Chondrocyte (in vitro differentiated cells): ENCODE measurements around the gene LTBP4. TPM values are rescaled to one million over a fixed set of nuclear protein-coding genes. Genes with fewer than 3 reads are reported as not detected.

Experiments
- DNase-seq: peaks from one replicate; pipeline ENCODE4 v3.0.0; 2021; ENCODE audit warnings: mixed read lengths, low spot score
- H3K27ac Mint-ChIP-seq: one replicate; pipeline ENCODE4 v1.8.0; 2021; ENCODE audit warnings: mild to moderate bottlenecking, moderate library complexity, mixed read lengths; ENCODE audit not compliant: unreplicated experiment
- H3K27me3 Mint-ChIP-seq: 2 replicates; pipeline ENCODE4 v1.8.0; 2021; ENCODE audit warnings: low read depth, mixed read lengths
- H3K36me3 Mint-ChIP-seq: 2 replicates; pipeline ENCODE4 v1.8.0; 2021; ENCODE audit warnings: low read depth, mixed read lengths
- H3K4me1 Mint-ChIP-seq: 2 replicates; pipeline ENCODE4 v1.8.0; 2021; ENCODE audit warnings: low read depth, mild to moderate bottlenecking, mixed read lengths
- H3K4me3 Mint-ChIP-seq: one replicate; pipeline ENCODE4 v1.8.0; 2021; ENCODE audit warnings: mild to moderate bottlenecking, moderate library complexity, mixed read lengths; ENCODE audit not compliant: unreplicated experiment
- H3K9me3 Mint-ChIP-seq: 2 replicates; pipeline ENCODE4 v1.8.0; 2021; ENCODE audit warnings: low read depth, mixed read lengths
- CTCF ChIP-seq: fragments of 200-600 bp; sonication (generic); IDR thresholded peaks from 2 replicates; pipeline ENCODE4 v1.5.0; 2021; ENCODE audit warnings: antibody characterized with exemption, mild to moderate bottlenecking, moderate library complexity
- total RNA-seq: library from RNA; stranded (reverse); gene quantifications from 3 replicates; pipeline ENCODE4 v1.2.1, GENCODE V29; 2021

Gene LTBP4
- total RNA-seq, 1 donor from 2014 or later, result 161 TPM

- no peak for DNase-seq
- H3K36me3 Mint-ChIP-seq, result peaks cover 17% of the 10 kb centered on the region
- H3K4me1 Mint-ChIP-seq, result peaks cover 16% of the 10 kb centered on the region
- H3K9me3 Mint-ChIP-seq, result no peaks in the 10 kb centered on the region
- no peaks in the 10 kb centered on the region for H3K27me3 Mint-ChIP-seq
- no peak for TF ChIP-seq CTCF
- no peak overlapping the region for H3K27ac Mint-ChIP-seq
- no peak overlapping the region for H3K4me3 Mint-ChIP-seq
Measured at GRCh38 chr19:40580619-40581018, 20.6 kb upstream of the LTBP4 start.

- H3K4me3 Mint-ChIP-seq, result no peak overlapping the region
- DNase-seq, result no peak
- H3K27me3 Mint-ChIP-seq, result no peaks in the 10 kb centered on the region
- H3K36me3 Mint-ChIP-seq, result peaks cover 20% of the 10 kb centered on the region
- peaks cover 19% of the 10 kb centered on the region for H3K4me1 Mint-ChIP-seq
- H3K27ac Mint-ChIP-seq, result no peak overlapping the region
- no peaks in the 10 kb centered on the region for H3K9me3 Mint-ChIP-seq
- TF ChIP-seq CTCF, result no peak
Measured at GRCh38 chr19:40581531-40581930, 19.6 kb upstream of the LTBP4 start.

- TF ChIP-seq CTCF, result no peak
- H3K4me3 Mint-ChIP-seq, result no peak overlapping the region
- H3K36me3 Mint-ChIP-seq, result peaks cover 25% of the 10 kb centered on the region
- DNase-seq, result no peak
- H3K4me1 Mint-ChIP-seq, result peaks cover 14% of the 10 kb centered on the region
- no peaks in the 10 kb centered on the region for H3K27me3 Mint-ChIP-seq
- no peak overlapping the region for H3K27ac Mint-ChIP-seq
- H3K9me3 Mint-ChIP-seq, result no peaks in the 10 kb centered on the region
Measured at GRCh38 chr19:40582467-40582866, 18.7 kb upstream of the LTBP4 start.

- Mint-ChIP-seq H3K27ac (no peak overlapping the region), H3K4me3 (no peak overlapping the region), H3K4me1 (peaks cover 9% of the 10 kb centered on the region), H3K27me3 (no peaks in the 10 kb centered on the region), H3K9me3 (no peaks in the 10 kb centered on the region), H3K36me3 (peaks cover 31% of the 10 kb centered on the region)
- no peak for DNase-seq
- TF ChIP-seq CTCF, result no peak
Measured at GRCh38 chr19:40583283-40583682, 17.9 kb upstream of the LTBP4 start.

GRCh38 chr19:40584007-40584406 lies 17.2 kb upstream of the LTBP4 start:
- Mint-ChIP-seq H3K4me1 (peaks cover 11% of the 10 kb centered on the region), H3K36me3 (peaks cover 31% of the 10 kb centered on the region), H3K4me3 (no peak overlapping the region), H3K9me3 (no peaks in the 10 kb centered on the region), H3K27ac (no peak overlapping the region), H3K27me3 (no peaks in the 10 kb centered on the region)
- no peak for DNase-seq
- peak; percentile 54 for TF ChIP-seq CTCF
